Measurements from ENCODE around the gene IL1F10. TPM values are rescaled to one million over a fixed set of nuclear protein-coding genes. Genes with fewer than 3 reads are reported as not detected.

Gene IL1F10
- total and polyA plus RNA-seq, 2 of the 13 experiments (the other 11 are each of a cell fraction or from before 2014, with no cell fraction given) = not detected

DNA sequence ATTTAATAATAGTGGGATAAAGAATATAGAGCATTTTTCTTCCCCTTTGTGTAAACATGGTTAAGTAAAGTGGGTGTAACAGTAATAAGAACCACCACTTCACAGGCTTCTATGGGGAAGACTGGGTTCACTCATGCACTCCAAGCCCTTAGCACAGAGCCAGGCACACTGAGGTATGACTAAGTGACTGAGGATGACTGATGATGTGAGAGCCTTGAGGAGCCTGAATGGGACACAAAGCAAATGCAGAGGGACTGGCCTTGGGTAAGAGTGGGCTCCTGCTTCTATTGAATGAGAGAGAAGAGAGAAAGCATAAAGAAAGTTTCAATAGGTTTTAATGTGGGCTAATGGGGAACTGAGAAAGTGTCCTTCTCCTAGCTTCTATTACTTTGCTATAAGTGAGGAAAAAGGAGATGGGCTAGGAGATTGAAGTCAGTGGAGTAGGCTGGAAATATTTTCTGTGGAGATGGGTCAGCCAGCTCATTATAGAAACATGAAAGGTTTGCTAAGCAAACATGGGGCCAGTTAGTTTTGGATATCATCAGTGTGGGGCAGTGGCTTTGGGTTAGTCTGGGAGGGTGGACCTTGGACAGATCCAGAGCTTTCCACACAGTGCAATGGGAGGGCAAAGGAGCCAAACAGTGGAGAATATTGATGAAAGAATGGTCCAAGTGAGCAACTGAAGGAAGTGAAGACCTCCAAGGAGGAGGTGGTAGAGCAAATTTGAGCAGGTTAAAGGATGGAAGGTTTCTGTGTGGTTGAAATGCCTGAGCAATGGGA is 20.6 kb downstream of the IL1F10 start (continued):
- TF ChIP-seq, protein P1, sequence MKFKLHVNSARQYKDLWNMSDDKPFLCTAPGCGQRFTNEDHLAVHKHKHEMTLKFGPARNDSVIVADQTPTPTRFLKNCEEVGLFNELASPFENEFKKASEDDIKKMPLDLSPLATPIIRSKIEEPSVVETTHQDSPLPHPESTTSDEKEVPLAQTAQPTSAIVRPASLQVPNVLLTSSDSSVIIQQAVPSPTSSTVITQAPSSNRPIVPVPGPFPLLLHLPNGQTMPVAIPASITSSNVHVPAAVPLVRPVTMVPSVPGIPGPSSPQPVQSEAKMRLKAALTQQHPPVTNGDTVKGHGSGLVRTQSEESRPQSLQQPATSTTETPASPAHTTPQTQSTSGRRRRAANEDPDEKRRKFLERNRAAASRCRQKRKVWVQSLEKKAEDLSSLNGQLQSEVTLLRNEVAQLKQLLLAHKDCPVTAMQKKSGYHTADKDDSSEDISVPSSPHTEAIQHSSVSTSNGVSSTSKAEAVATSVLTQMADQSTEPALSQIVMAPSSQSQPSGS (CRISPR knock-in tag; IDR thresholded peaks at IDR 0.05) = peak; percentile 65; the same call in 1 of the 2 replicates
- TF ChIP-seq, protein P2, sequence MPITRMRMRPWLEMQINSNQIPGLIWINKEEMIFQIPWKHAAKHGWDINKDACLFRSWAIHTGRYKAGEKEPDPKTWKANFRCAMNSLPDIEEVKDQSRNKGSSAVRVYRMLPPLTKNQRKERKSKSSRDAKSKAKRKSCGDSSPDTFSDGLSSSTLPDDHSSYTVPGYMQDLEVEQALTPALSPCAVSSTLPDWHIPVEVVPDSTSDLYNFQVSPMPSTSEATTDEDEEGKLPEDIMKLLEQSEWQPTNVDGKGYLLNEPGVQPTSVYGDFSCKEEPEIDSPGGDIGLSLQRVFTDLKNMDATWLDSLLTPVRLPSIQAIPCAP (CRISPR knock-in tag; IDR thresholded peaks at IDR 0.05; ENCODE audit: low read depth) = no peak
- no peak for TF ChIP-seq NFE2L1 (CRISPR knock-in tag; IDR thresholded peaks at IDR 0.05; ENCODE audit: borderline replicate concordance)
- TF ChIP-seq AKNA (CRISPR knock-in tag; IDR thresholded peaks at IDR 0.05; ENCODE audit: borderline replicate concordance) = no peak
- TF ChIP-seq, protein P3, sequence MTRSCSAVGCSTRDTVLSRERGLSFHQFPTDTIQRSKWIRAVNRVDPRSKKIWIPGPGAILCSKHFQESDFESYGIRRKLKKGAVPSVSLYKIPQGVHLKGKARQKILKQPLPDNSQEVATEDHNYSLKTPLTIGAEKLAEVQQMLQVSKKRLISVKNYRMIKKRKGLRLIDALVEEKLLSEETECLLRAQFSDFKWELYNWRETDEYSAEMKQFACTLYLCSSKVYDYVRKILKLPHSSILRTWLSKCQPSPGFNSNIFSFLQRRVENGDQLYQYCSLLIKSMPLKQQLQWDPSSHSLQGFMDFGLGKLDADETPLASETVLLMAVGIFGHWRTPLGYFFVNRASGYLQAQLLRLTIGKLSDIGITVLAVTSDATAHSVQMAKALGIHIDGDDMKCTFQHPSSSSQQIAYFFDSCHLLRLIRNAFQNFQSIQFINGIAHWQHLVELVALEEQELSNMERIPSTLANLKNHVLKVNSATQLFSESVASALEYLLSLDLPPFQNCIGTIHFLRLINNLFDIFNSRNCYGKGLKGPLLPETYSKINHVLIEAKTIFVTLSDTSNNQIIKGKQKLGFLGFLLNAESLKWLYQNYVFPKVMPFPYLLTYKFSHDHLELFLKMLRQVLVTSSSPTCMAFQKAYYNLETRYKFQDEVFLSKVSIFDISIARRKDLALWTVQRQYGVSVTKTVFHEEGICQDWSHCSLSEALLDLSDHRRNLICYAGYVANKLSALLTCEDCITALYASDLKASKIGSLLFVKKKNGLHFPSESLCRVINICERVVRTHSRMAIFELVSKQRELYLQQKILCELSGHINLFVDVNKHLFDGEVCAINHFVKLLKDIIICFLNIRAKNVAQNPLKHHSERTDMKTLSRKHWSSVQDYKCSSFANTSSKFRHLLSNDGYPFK (CRISPR knock-in tag; IDR thresholded peaks at IDR 0.05; ENCODE audit: borderline replicate concordance) = no peak
- no peak for TF ChIP-seq ZNF563 (CRISPR knock-in tag; IDR thresholded peaks at IDR 0.05)
- no peak for TF ChIP-seq ZNF615 (CRISPR knock-in tag; IDR thresholded peaks at IDR 0.05; ENCODE audit: borderline replicate concordance)
- no peak for TF ChIP-seq ASH2L (IDR thresholded peaks at IDR 0.05; ENCODE audit: insufficient read length, low read depth, low read length)
- TF ChIP-seq POLR2AphosphoS2 (IDR thresholded peaks at IDR 0.05; ENCODE audit: low read depth, low read length) = no peak
- peak; percentile 23; the same call in 1 of the 2 replicates for TF ChIP-seq RERE (CRISPR knock-in tag; IDR thresholded peaks at IDR 0.05; ENCODE audit: low read depth)
- TF ChIP-seq SIN3A (IDR thresholded peaks at IDR 0.05; ENCODE audit: borderline replicate concordance, low read depth, low read length) = no peak

All from HepG2 (cell line).